Caki2 (cell line): ENCODE data around the gene LSP1. TPM values are rescaled to one million over a fixed set of nuclear protein-coding genes. Genes with fewer than 3 reads are reported as not detected.

Source experiments
- DNase-seq: peaks from one replicate; pipeline ENCODE4 v3.0.0-alpha.2; 2015; ENCODE audit warnings: low read depth
- in situ Hi-C: cut with HindIII; loops from 2 replicates; pipeline ENCODE4 v1.10.0; 2016; ENCODE audit warnings: low sequenced_read_pairs, low pct_unique_long_range_greater_than_20kb, mixed read lengths
- total RNA-seq: library from RNA; depleted of rRNA; stranded (reverse); fragments of >200 nt; shearing (Covaris generic); gene quantifications from 2 replicates; pipeline ENCODE4 v1.2.3, GENCODE V29; 2014; ENCODE audit warnings: low replicate concordance

LSP1 gene
- total RNA-seq, 1 experiment from 2014 or later: not detected

GRCh38 chr11:1928470-1928890 lies 75.6 kb downstream of the LSP1 start:
- in situ Hi-C loops: no loop called here
- no peak for DNase-seq

GRCh38 chr11:1928891-1929541 lies 76.1 kb downstream of the LSP1 start:
- in situ Hi-C loops: no loop called here
- no peak for DNase-seq

DNA sequence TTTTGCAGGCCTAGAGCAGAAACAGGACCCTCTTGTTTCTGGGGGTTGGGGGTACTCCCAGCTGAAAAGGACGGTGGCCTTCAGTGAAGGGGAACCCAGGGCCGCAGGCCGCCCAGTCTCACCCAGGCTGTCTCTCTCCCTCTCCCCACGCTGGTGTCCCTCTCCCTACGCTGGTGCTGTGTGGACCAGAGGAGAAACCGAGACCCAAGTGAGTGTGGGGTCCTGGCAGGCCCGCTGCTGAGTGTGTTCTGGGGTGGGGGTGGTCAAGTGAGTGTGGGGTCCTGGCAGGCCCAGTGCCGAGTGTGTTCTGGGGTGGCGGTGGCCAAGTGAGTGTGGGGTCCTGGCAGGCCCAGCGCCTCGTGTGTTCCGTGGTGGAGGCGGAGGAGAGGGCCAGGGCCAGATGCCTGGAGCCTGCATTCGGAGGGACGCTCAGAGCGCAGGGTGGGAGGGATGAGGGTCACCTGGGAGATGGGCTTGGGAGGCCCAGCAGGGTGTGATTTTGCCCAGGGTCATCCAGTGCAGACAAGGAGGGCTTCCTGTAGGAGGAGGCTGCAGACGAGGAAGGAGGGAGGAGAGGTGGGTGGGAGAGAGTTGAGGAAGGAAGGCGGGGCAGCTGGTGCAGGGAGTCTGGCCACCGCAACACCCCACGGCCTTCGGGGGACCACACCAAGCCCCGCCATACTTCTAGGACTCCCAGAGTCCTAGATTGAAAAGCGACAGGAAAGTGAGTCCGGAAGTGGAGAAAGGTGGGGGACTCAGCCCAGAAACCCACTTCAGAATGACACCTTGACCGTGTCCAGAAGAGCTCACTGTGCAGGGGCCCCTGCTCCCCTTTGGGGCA lies 77.0 kb downstream of the LSP1 start:
- in situ Hi-C loops: no loop called here
- no peak for DNase-seq

- in situ Hi-C loops: no loop called here
- DNase-seq: no peak
These were observed 77.6 kb downstream of the LSP1 start for GRCh38 chr11:1930462-1930830.

DNA sequence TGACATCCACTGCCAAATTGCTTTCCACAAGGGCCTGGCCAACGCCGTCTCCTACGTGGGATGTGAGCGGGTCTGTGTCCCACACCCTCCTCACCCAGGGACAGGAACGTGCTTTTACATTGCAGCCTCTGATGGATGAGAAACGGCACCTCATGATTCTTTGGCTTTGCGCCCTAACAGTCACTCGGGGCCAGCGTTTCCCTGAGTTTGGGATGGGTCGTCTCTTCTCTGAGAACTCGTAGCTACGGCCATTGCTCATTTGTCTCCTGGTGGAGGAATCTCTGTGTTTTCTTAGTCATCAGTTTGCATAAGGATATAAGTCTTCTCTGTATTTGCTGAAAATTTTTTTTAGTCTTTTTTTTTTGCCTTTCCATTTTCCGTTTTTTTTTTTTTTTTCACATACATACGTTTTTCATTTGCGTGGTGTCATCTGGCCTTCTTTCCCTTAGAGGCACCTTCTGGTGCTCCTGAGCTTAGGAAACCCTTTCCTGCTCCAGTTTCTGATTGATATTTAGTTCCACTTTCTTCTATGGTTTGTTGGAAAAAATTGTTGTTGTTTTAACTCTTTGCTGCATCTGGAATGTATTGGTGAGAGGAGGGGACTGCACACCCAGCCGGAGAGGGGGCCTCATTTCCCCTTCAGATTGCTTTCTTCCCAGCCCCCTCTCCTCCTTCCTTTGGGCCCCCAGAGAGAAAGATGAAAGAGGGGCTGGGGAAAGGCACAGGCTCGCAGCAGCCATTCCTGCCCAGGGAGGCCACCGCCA lies 78.6 kb downstream of the LSP1 start:
- in situ Hi-C loops: no loop called here
- DNase-seq: no peak

GRCh38 chr11:1932105-1932480 lies 79.2 kb downstream of the LSP1 start:
- no peak for DNase-seq
- in situ Hi-C loops: no loop called here

- in situ Hi-C loops: no loop called here
These were observed 79.8 kb downstream of the LSP1 start for GRCh38 chr11:1932681-1933080.

DNA sequence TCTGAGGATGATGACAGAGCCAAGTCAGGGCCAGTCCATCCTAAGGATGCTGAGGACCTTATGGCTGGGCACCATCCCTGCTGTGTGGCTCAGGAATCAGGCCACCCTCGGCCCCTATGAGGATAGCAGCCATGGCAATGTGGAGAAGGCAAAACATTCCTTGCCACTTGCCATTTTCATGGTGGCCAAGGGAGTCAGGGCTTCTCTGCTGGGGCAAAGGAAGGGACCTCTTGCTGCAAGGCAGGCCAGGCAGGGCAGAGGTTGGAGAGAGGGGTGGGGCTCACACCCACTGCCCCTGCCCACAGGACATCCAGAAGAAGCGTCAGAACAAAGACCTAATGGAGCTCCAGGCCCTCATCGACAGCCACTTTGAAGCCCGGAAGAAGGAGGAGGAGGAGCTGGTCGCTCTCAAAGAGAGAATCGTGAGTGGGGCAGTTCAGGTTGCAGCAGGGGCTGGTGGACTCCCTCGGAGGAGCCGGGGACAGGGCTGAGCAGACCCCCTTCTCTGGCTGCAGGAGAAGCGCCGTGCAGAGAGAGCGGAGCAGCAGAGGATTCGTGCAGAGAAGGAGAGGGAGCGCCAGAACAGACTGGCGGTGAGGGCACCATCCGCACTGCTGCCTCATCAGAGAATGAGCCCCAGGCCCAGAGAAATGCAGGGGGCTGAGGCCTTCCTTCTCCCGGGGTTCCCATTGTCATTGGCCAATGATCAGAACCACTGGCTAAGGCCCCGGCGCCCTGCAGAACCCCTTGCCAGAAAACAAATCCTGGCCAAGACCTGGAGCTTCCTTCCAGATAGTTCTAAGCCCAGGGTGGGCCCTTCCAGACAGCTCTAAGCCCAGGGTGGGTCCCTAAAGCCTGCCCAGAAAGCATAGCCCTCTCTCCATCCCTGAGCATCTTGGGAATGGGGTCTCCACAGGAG lies 80.8 kb downstream of the LSP1 start:
- in situ Hi-C loops: no loop called here
- DNase-seq: no peak

More at GRCh38 chr11:1932681-1933080, 79.8 kb downstream of the LSP1 start:
- DNase-seq: no peak

DNA sequence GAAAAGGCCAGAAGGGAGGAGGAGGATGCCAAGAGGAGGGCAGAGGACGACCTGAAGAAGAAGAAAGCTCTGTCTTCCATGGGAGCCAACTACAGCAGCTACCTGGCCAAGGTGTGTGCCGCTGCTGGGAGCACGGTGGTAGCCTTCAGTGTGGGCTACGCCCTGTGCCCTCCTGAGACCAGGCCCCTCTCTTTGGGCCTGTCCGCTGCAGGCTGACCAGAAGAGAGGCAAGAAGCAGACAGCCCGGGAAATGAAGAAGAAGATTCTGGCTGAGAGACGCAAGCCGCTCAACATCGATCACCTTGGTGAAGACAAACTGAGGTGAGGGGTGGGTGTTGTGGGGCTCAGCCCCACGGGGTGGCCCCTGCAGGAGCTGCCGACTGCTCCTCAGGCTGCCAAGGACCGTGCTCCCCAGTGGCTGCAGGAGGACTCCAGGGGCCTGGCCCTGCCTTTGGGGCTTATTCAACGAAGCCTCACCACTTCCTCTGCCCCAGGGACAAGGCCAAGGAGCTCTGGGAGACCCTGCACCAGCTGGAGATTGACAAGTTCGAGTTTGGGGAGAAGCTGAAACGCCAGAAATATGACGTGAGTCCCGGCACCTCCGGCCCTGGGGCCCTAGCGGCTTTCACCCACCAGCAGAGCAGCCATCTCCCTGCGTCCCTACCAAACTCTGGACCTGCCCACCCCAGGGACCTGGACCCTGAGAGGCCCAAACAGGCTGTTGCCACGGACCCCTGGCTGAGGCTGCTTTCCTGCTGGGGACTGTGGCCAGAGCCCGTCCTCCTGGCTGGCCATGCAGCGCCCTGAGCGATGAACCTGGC lies 81.7 kb downstream of the LSP1 start:
- no peak for DNase-seq
- in situ Hi-C loops: no loop called here

GRCh38 chr11:1935156-1936071 lies 82.5 kb downstream of the LSP1 start:
- in situ Hi-C loops: no loop called here
- no peak for DNase-seq

GRCh38 chr11:1936072-1936780 lies 83.3 kb downstream of the LSP1 start:
- no peak for DNase-seq
- in situ Hi-C loops: no loop called here

GRCh38 chr11:1936781-1937615 lies 84.1 kb downstream of the LSP1 start:
- in situ Hi-C loops: no loop called here
- no peak for DNase-seq

DNA sequence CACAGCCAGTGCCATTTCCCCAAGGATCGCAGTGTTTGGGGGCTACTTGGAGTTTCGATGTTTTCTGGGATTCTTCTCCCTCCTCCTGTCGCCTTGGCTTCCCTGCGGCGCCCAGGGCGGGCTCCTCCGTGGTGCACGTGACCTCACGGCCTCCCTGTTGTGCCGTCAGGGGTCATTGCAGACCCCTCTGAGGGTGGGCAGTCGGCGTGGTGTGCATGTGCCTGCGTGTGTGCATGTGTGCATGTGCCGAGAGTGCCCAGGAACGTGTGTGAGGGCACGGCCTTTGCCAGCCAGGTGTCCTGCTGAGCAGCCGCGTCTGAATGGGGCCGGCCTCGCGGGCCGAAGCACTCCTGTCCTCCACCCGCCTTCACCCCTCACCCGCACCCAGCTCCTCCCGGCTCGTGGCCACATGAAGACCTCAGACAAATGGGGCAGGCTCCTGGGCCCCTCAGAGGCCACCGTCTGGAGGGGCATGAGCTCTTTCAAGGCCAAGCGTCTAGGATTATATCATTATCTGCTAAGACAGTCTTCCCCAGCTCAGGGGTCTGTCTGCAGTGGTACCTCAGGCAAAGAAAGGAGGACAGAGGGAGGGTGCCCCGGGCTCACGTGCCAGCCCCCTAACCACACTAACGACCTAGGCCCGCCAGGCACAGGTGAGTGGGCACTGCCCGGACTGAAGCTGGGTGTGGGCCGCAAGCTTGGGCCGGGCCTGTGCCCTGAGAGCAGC lies 84.9 kb downstream of the LSP1 start:
- in situ Hi-C loops: no loop called here
- no peak for DNase-seq

- in situ Hi-C loops: no loop called here
- no peak for DNase-seq
These were observed 85.6 kb downstream of the LSP1 start for GRCh38 chr11:1938343-1939005.
